ENCODE measurements around the gene RHOBTB1.
"Not testable (repeated sequence)": the region's sequence is repeated elsewhere in the genome, so short reads cannot be mapped to it uniquely, and the experiment has no call there.

The RHOBTB1 gene

GRCh38 chr10:60937784-60938654 lies 6.0 kb downstream of the RHOBTB1 start:
- no peak for DNase-seq

- DNase-seq, result no peak
Measured at GRCh38 chr10:60937022-60937421, 7.0 kb downstream of the RHOBTB1 start.

- DNase-seq, result no peak
Measured at GRCh38 chr10:60934215-60935175, 9.5 kb downstream of the RHOBTB1 start.

- DNase-seq, result no peak
Measured at GRCh38 chr10:60932756-60933155, 11.2 kb downstream of the RHOBTB1 start.

DNA sequence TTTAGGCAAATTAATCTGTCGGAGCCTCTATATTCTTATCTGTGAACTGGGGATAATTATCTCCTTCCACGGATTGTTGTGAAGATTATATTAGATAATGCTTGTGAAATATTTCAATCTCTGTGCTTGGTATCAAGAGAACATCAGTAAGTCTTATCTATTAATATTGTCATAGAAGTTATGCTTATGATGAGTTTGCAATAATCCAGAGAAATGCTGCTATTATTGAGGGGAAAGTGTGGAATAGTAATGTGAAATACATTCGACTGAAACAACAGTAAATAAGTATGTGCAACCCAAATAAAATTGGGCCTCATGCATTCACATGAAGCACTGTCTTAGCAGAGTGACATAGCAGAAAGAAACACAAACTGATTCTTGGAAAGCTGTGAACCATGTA lies 13.7 kb downstream of the RHOBTB1 start:
- DNase-seq, result no peak

- DNase-seq, result no peak
Measured at GRCh38 chr10:60921633-60922032, 22.4 kb downstream of the RHOBTB1 start.

- DNase-seq, result no peak
Measured at GRCh38 chr10:60920479-60920878, 23.5 kb downstream of the RHOBTB1 start.

DNA sequence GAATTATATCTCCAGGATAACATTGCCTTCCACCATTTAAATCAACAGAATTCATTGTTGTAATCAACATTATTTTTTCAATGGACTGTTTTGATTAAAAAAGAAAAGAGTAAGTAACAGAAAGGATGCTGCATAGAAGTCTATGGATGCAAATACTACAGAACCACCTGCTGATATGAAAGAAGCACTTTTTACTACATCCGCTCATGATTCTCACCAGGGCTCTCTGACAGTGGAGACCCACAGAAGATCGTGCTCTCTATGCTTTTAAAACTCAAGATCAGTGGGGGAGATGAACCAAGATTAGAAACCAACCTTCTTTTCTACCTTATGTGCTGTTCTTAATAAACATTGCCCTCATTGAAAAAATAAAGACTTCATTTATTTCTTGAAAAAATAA lies 24.4 kb downstream of the RHOBTB1 start:
- no peak for DNase-seq

DNA sequence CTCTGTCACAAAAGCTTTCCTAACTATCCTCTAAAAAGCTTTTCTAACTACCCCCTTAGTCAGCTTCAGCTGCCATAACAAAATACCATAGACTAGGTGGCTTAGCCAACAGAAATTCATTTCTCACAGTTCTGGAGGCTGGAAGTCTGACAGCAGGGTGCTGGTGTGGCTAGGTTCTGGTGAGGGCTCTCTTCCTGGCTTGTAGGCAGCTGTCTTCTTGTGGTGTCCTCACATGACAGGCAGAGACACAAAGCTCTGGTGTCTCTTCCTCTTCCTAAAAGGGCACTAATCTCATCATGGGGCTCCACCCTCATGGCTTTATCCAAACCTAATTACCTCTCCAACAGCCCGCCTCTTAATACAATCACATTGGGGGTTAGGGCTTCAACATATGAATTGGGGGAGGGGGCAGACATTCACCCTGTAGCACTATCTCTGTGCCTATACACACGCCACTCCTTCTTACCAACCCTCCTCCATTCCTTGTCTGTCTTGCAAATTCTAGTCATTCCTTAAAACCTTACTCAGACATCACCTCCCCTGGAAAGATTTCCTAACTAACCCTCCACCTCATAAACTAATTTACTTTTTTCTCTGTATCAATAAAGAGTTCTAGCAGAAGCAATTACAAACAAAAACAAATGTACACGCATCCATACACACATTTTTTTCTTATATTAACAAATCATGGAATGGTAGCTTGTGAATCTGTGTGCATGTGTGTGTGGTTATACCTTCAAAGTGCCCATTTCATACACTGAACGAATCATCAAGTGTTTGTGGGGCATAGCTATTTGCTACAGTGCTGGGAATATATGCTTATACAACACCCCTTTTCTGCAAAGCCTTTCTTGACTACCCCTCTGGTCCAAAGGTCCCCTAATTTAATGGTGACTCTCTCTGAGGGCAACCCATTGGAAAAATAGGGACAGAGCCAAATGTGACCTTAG lies 26.4 kb downstream of the RHOBTB1 start:
- no peak for DNase-seq

DNA sequence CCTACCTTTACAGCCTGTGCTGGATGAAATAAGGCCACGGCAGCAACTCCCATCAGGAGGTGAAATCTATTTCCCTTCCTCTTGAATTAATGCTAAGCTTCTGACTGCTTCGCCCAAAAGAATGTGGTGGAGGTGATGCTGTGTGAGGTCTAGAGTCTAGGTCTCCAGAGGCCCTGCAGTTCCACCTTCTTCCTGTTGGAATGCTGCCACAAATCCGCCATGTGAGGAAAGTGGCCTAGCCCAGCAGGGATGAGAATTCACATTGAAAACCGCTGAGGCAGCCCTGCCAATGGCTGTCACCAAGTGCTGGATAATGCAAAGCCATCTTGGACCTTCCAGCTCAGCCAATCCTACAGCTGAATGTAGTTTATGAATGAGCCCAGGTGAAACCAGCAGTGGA lies 28.0 kb downstream of the RHOBTB1 start:
- no peak for DNase-seq

- no peak for DNase-seq
Measured at GRCh38 chr10:60914690-60915141, 29.3 kb downstream of the RHOBTB1 start.

DNA sequence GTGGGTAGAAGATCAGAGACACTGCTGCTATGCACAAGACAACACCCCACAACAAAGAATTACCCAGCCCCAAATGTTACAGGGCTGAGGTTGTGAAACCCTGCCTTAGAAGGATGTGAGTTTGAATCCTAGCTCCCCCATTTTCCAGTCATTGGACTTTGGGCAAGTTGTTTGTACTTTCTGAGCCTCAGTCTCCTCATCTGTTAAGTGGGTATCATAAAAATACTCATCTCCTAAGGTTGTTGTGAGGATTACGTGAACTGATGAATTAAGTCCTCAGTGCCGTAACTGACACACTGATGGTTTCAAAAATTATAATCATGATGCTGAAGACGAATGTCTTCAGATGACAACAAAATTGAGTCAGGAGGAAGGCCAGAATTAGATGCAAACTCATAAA lies 30.3 kb downstream of the RHOBTB1 start:
- no peak for DNase-seq

- no peak for DNase-seq
Measured at GRCh38 chr10:60913071-60913470, 30.9 kb downstream of the RHOBTB1 start.

DNA sequence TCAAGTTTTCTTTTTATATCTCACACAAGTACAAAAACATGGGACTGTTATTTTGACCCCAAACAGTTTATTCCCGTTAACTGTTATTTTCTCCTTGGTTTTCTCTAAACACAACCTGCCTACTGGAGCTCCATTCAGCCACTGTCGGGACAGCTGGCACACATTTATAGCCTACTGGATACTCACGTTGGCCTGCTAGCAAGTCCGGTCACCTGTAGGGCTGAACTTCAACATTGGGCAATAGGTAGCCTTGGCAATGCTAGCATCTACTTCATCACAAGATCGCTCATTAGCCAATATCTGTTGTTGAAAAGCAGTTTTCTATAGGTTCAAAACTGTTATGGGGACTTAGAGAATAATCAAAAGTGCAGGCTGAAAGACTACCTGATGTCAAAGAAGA lies 32.3 kb downstream of the RHOBTB1 start:
- no peak for DNase-seq

- no peak for DNase-seq
Measured at GRCh38 chr10:60911216-60911615, 32.8 kb downstream of the RHOBTB1 start.

DNA sequence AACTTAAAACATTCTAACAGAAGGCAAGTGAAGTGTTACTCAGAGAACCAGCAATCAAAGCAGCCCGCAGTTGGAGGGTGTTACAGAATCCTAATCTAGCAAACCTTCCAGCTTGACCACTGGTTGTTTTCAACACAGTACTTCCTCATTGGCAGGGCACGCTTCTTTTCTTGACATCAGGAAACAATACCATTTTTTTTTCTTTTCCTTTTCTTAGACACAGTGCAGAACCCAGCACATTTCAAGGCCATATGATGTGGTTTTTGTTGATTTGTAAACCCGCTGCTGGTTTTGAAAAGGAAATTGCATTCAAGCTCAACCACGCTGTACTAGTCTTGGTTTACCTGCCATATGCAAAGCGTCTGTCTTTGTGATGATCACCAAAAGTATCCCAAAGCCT lies 33.4 kb downstream of the RHOBTB1 start:
- DNase-seq, result no peak

DNA sequence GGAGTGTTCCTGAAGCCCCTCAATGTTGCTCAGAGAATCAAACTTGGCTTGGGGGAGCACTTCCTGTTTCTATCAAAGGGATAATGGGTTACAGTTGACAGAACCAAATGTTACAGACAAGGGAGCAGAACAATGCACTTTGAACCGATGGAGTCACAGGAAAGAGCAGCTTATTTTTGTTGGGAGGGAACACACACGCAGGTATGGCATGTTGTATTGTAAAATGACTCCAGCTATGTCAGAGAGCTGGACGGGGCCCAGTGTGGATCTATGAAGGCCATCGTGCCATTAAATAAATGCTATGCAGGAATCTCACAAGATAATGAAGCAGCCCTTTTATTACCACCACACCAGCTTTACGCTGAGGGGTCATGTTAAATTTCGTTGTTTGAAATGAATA lies 35.1 kb downstream of the RHOBTB1 start:
- no peak for DNase-seq

DNA sequence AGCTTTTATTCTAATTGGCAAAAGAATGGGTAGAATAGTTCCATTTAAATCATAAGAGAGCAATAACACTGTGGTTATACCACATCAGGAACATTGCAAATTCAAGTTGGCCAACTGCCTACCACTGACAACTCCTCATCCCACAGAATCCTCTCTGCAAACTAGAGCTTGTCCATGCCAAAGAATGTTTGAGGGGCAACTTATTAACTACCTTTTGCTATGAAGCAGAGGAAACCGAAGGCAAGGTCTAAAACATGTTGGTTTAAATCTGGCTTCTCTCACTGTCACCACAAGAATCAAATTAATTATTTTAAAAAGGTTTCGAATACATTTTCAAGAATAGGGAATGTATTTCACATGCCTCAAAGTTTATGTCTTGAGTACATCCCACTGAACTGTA lies 36.0 kb downstream of the RHOBTB1 start:
- no peak for DNase-seq

DNA sequence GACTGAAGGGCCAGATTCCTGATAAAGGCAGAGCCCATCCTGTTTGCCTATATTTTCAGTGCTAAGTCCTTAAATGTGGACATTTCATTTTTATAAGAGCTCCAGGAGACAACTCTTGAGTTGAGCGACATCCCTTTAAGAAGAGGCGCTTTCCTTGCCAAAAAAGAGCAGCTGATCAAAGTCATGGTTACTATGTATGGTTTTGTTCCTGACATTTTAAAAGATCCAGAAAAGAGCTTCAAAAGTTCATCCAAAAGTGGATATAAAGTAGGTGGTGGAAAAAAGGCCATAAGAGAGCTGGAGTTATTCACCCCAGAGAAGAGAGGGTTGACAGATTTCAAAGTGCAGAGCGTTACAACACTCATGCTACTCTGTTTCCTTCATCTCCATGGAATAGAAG lies 36.7 kb downstream of the RHOBTB1 start:
- DNase-seq, result no peak

GRCh38 chr10:60906825-60907224 lies 37.2 kb downstream of the RHOBTB1 start:
- DNase-seq, result not testable (repeated sequence)

DNA sequence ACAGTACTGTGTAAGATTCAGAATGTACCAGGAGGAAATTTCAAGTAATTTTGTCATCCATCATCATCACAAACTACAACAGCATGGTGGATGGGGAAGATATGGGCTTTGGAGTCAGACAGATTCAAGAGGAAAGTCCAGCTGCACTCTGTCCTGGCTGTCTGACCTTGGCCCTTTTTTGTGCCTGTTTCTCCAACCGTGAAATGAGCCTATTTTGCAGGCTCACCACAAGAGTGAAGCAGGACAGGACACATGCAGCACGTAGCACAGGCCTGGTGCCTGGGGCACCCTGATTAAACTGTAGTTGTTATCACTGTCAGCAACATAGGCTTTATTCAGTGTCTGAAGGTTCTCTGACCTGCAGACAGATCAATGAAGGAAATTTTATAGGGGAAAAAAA lies 37.6 kb downstream of the RHOBTB1 start:
- no peak for DNase-seq

- DNase-seq, result no peak
Measured at GRCh38 chr10:60905580-60905979, 38.4 kb downstream of the RHOBTB1 start.

GRCh38 chr10:60903096-60903495 lies 40.9 kb downstream of the RHOBTB1 start:
- DNase-seq, result no peak

Data from DMS79 treated with DMSO at 0.1 percent for 48 hours (cell line).